Keratinocyte (primary cell): Measurements from ENCODE around the gene NXPH3. TPM values are rescaled to one million over a fixed set of nuclear protein-coding genes. Genes with fewer than 3 reads are reported as not detected.

Source experiments
- DNase-seq: peaks from one replicate; pipeline ENCODE4 v3.0.0-alpha.2; 2011; ENCODE audit warnings: low read depth, missing footprints, low spot score
- FAIRE-seq: peaks from 2 replicates; lab custom pipeline; 2011; peaks lifted over from hg19 to GRCh38; lab: Jason Lieb, UNC
- H2AFZ ChIP-seq: 2 replicates; pipeline ENCODE4 v1.6.0; 2012; ENCODE audit warnings: low read length, control low read depth, inconsistent platforms; ENCODE audit not compliant: control insufficient read depth
- H3K27ac ChIP-seq: 2 replicates; pipeline ENCODE4 v1.5.1; 2011; ENCODE audit warnings: low read length; ENCODE audit not compliant: control insufficient read depth, insufficient read depth
- H3K27me3 ChIP-seq: 3 replicates; pipeline ENCODE4 v1.6.0; 2011; ENCODE audit warnings: low read length; ENCODE audit not compliant: control insufficient read depth, insufficient read depth; ENCODE audit errors: extremely low read depth
- H3K36me3 ChIP-seq, 2 experiments: 2 replicates in 1 of 2; 3 replicates in 1 of 2; pipeline ENCODE4 v1.5.1; 2011; ENCODE audit warnings: low read length in 2 of 2, mild to moderate bottlenecking in 1 of 2; ENCODE audit not compliant: control insufficient read depth in 2 of 2, insufficient read depth in 2 of 2; ENCODE audit errors: extremely low read depth in 1 of 2
- H3K4me1 ChIP-seq: 3 replicates; pipeline ENCODE4 v1.5.1; 2011; ENCODE audit warnings: low read length; ENCODE audit not compliant: control insufficient read depth, insufficient read depth; ENCODE audit errors: extremely low read depth
- H3K4me2 ChIP-seq: 3 replicates; pipeline ENCODE4 v1.6.0; 2011; ENCODE audit warnings: low read depth, low read length; ENCODE audit not compliant: control insufficient read depth, insufficient read depth; ENCODE audit errors: extremely low read depth
- H3K4me3 ChIP-seq, 3 experiments: fragments of 200-600 bp in 1 of 3; sonication (generic) in 1 of 3; 2 replicates in 2 of 3; 3 replicates in 1 of 3; pipeline ENCODE4 v1.5.1; 2011 to 2016; ENCODE audit warnings: low read length in 3 of 3, mild to moderate bottlenecking in 3 of 3, control low read depth in 2 of 3, inconsistent platforms in 1 of 3, low read depth in 1 of 3, mixed read lengths in 1 of 3, mixed run types in 1 of 3, moderate library complexity in 1 of 3; ENCODE audit not compliant: control insufficient read depth in 2 of 3, insufficient read depth in 2 of 3; ENCODE audit errors: extremely low read depth in 1 of 3
- H3K79me2 ChIP-seq: 2 replicates; pipeline ENCODE4 v1.6.0; 2012; ENCODE audit warnings: low read length; ENCODE audit not compliant: control insufficient read depth, insufficient read depth
- H3K9ac ChIP-seq: 3 replicates; pipeline ENCODE4 v1.6.0; 2011; ENCODE audit warnings: low read length; ENCODE audit not compliant: control insufficient read depth, insufficient read depth; ENCODE audit errors: extremely low read depth
- H3K9me1 ChIP-seq: 3 replicates; pipeline ENCODE4 v1.6.0; 2011; ENCODE audit warnings: low read length; ENCODE audit not compliant: control insufficient read depth, insufficient read depth; ENCODE audit errors: extremely low read depth
- H3K9me3 ChIP-seq: 2 replicates; pipeline ENCODE4 v1.5.1; 2012; ENCODE audit warnings: low read depth, low read length; ENCODE audit not compliant: control insufficient read depth
- H4K20me1 ChIP-seq: 3 replicates; pipeline ENCODE4 v1.6.0; 2011; ENCODE audit warnings: low read length; ENCODE audit not compliant: control insufficient read depth, insufficient read depth; ENCODE audit errors: extremely low read depth
- CTCF ChIP-seq, 3 experiments: IDR thresholded peaks in 1 of 3; conservative IDR thresholded peaks in 1 of 3; optimal IDR thresholded peaks in 1 of 3; 2 replicates in 2 of 3; 3 replicates in 1 of 3; pipeline versions ENCODE3 to v1.5.1; 2011; ENCODE audit warnings: low read length in 3 of 3, mild to moderate bottlenecking in 3 of 3, moderate library complexity in 2 of 3, control low read depth in 1 of 3, inconsistent platforms in 1 of 3; ENCODE audit not compliant: insufficient read depth in 2 of 3; ENCODE audit errors: extremely low read depth in 1 of 3
- EZH2 ChIP-seq: IDR thresholded peaks from one replicate; pipeline ENCODE4 v1.6.1; 2012; ENCODE audit warnings: inconsistent platforms, mild to moderate bottlenecking, low read length, moderate library complexity
- dilution Hi-C: fragments of 300-500 bp; cut with MboI; formaldehyde crosslinking; loops from one replicate; pipeline ENCODE4 v1.7.0; 2020; ENCODE audit warnings: low sequenced_read_pairs; ENCODE audit not compliant: extremely low pct_ligation_motif_present
- polyA plus RNA-seq, 5 experiments: library from polyadenylated mRNA; depleted of rRNA in 3 of 5; stranded (reverse) in 3 of 5; stranded (forward) in 1 of 5; unstranded in 1 of 5; fragments of >200 nt; gene quantifications; 1 replicate in 1 of 5; 2 replicates in 3 of 5; 3 replicates in 1 of 5; pipeline versions ENCODE4 v1.2.1 to v1.2.3, GENCODE V29; 2011 to 2012; ENCODE audit warnings: missing spikeins in 2 of 5, low read depth in 1 of 5, low replicate concordance in 1 of 5

Gene NXPH3
- polyA plus RNA-seq, 1 donor (not counting 4 experiments of a cell fraction or from before 2014, with no cell fraction given), result 0.12 TPM

- FAIRE-seq (no peak), DNase-seq (no peak)
- Histone ChIP-seq H3K36me3 (no peaks in the 10 kb centered on the region), H2AFZ (no peak overlapping the region), H3K27ac (no peak overlapping the region), H4K20me1 (no peaks in the 10 kb centered on the region), H3K9me1 (no peaks in the 10 kb centered on the region), H3K9me3 (no peaks in the 10 kb centered on the region), H3K79me2 (no peaks in the 10 kb centered on the region), H3K4me2 (no peak overlapping the region), H3K9ac (no peak overlapping the region), H3K4me1 (peaks cover 18% of the 10 kb centered on the region), H3K27me3 (peaks cover 4% of the 10 kb centered on the region), H3K4me3 (no peak overlapping the region)
- dilution Hi-C loops, result no loop called here
- TF ChIP-seq CTCF (optimal IDR thresholded peaks at IDR 0.05 in 1 of 3, IDR thresholded peaks at IDR 0.05 in 1 of 3, conservative IDR thresholded peaks at IDR 0.05 in 1 of 3; ENCODE audit: extremely low read depth in 1 of 3, insufficient read depth in 2 of 3, low read length in 3 of 3) (no peak), EZH2 (no peak)
These were observed 20.0 kb upstream of the NXPH3 start for GRCh38 chr17:49555495-49556222.

GRCh38 chr17:49556223-49556943 lies 19.3 kb upstream of the NXPH3 start:
- Histone ChIP-seq H2AFZ (no peak overlapping the region), H3K9me3 (no peaks in the 10 kb centered on the region), H3K36me3 (no peaks in the 10 kb centered on the region), H3K9me1 (no peaks in the 10 kb centered on the region), H3K9ac (no peak overlapping the region), H3K4me2 (no peak overlapping the region), H3K27ac (no peak overlapping the region), H3K4me3 (no peak overlapping the region), H3K27me3 (peaks cover 4% of the 10 kb centered on the region), H3K79me2 (no peaks in the 10 kb centered on the region), H4K20me1 (no peaks in the 10 kb centered on the region), H3K4me1 (peaks cover 18% of the 10 kb centered on the region)
- peak; percentile 61 for FAIRE-seq
- TF ChIP-seq CTCF (optimal IDR thresholded peaks at IDR 0.05 in 1 of 3, IDR thresholded peaks at IDR 0.05 in 1 of 3, conservative IDR thresholded peaks at IDR 0.05 in 1 of 3; ENCODE audit: extremely low read depth in 1 of 3, insufficient read depth in 2 of 3, low read length in 3 of 3), result peak; percentile 70 to 99 (median 95)
- no peak for TF ChIP-seq EZH2
- DNase-seq, result no peak
- dilution Hi-C loops, result no loop called here
